ENCODE data around the gene DGAT2.

Gene DGAT2

DNA sequence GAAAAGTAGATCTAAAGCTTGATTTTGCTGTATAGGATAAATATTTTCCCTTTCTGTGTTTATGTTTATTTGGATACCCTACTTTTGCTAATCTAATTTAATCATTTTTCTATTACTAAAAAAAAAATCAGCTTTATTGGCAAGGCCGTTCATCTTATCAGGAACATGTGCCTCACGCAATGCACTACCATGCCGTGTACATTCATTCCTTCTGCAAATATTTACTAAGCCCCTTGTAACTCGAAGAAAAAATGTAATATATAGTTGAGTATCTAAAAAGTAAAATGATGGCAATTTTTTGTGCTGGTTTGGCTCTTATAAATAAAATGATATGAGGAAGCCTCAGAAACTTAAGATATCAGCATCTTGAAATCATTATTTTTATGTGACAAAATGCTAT is 55.4 kb downstream of the DGAT2 start:
- DNase-seq (ENCODE audit: low read depth): peak; percentile 19
- TF ChIP-seq, protein P1, sequence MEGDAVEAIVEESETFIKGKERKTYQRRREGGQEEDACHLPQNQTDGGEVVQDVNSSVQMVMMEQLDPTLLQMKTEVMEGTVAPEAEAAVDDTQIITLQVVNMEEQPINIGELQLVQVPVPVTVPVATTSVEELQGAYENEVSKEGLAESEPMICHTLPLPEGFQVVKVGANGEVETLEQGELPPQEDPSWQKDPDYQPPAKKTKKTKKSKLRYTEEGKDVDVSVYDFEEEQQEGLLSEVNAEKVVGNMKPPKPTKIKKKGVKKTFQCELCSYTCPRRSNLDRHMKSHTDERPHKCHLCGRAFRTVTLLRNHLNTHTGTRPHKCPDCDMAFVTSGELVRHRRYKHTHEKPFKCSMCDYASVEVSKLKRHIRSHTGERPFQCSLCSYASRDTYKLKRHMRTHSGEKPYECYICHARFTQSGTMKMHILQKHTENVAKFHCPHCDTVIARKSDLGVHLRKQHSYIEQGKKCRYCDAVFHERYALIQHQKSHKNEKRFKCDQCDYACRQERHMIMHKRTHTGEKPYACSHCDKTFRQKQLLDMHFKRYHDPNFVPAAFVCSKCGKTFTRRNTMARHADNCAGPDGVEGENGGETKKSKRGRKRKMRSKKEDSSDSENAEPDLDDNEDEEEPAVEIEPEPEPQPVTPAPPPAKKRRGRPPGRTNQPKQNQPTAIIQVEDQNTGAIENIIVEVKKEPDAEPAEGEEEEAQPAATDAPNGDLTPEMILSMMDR (conservative IDR thresholded peaks at IDR 0.05; ENCODE audit: low read depth, low read length): no peak
- H3K4me3 ChIP-seq (ENCODE audit: low read depth, low read length): no peak overlapping the region

DNA sequence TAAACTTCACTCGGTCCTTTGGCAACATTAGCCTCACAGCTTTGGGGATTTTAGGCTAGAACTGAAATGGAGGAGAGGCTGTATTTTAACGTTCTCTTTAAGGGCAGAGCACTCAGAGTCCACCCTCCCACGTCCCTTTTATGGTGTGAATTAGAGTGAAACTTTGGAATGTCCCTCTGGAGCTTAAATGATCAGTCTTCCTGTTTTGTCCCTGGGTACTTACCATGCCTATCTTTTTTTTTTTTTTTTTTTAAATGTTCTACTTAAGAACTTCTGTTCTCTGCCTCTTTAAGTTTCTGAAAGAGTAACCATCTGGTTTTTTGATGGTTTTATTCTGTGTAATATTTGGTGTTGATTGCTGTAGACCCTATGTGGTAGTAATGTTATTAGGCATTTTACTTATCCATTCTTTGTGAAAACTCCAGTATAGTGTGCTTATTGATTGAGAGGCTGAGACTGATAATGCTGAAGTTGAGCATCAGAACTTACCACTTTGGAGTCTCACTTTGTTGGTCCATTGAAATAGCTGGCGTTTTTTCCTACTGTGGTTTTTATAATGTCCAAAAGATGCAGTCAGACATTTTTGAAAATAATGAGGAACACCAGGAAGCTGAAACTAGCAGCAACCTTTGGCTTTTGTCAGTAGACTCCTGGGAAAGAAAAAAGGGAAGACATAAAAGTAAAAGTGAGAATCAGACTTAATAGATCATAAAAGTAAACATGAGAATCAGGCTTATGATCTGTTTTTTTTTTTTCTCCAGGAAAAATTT is 58.1 kb downstream of the DGAT2 start:
- H3K4me3 ChIP-seq (ENCODE audit: low read depth, low read length): no peak overlapping the region
- TF ChIP-seq, protein P1 (conservative IDR thresholded peaks at IDR 0.05; ENCODE audit: low read depth, low read length): no peak
- peak; percentile 58 for DNase-seq (ENCODE audit: low read depth)

DNA sequence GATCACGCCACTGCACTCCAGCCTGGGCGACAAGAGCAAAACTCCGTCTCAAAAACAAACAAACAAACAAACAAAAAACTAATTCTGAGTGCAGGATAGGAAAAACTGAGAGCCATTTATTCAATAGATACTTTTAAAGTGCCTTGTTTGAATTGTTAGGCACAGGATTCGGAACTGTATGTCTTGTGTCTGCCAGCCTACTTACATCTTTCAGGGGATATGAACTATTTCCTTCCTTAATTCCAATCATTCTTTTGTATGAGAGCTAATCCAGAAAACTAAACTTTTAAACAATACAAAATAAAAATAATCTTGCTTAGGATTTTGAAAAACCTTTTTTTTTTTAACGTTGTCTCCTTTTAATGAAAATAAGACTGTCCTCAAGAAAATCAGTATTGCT is 59.0 kb downstream of the DGAT2 start:
- H3K4me3 ChIP-seq (ENCODE audit: low read depth, low read length): no peak overlapping the region
- TF ChIP-seq, protein P1 (conservative IDR thresholded peaks at IDR 0.05; ENCODE audit: low read depth, low read length): no peak
- DNase-seq (ENCODE audit: low read depth): peak; percentile 61

DNA sequence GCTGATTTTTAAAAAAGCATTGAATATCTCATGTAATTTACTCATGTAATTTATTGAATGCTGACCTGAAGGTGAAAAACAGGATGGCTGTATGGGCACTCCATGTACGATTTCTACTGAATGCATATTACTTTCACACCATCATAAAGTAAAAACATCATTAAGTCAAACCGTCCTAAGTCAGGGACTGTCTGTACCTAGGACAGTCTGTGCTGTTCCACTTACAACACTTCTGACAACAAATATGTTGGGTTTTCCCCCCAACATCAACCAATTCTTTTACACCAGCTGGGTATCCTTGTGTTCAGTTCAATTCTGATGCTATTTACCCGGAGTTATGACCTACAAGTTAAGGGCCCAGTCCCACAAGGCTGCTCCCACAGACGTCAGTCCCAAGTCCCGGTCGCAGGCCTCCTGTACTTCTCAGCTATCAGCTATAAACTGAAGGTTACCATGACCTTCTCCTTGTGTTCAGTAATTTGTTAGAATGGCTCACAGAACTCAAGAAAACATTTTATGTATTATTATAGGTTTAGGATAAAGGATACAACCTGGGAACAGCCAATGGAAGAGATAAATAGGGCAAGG is 63.4 kb downstream of the DGAT2 start:
- no peak for DNase-seq (ENCODE audit: low read depth)

DNA sequence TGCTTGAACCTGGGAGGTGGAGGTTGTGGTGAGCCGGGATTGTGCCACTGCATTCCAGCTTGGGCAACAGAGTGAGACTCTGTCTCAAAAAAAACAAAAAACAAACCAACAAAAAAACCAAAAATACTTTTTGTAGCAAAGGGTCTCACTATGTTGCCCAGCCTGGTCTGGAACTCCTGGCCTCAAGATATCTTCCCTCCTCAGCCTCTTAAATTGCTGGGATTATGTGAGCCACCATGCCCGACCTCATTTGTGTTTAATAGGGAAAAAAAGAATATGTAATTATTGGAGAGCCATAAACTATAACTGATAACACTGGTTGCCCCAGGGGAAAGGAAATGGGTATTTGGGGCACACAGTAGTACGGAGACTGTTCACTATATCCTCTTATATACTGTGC is 66.2 kb downstream of the DGAT2 start:
- no peak for DNase-seq (ENCODE audit: low read depth)
- TF ChIP-seq, protein P1 (conservative IDR thresholded peaks at IDR 0.05; ENCODE audit: low read depth, low read length): no peak
- no peak overlapping the region for H3K4me3 ChIP-seq (ENCODE audit: low read depth, low read length)

More for the DNA sequence above, 63.4 kb downstream of the DGAT2 start:
- TF ChIP-seq, protein P1 (conservative IDR thresholded peaks at IDR 0.05; ENCODE audit: low read depth, low read length): no peak
- no peak overlapping the region for H3K4me3 ChIP-seq (ENCODE audit: low read depth, low read length)

DNA sequence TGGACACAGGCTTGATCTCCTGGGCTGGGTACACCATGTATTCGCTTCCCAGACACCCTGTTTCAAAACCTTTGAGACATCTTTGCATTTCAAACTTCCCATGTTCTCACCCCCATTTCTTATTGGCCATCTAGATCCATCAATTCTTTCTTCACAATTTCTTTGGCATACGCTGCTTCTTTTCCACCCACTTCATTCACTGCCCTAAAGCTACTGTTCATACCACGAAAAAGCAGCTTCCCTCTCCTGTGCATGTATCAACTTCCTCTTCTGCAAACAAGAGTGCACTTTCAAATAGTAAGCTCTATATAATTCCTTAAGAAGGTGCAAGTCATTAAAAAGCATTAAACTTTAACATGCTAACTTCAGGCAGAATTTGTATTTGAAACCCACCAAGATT is 67.8 kb downstream of the DGAT2 start:
- H3K4me3 ChIP-seq (ENCODE audit: low read depth, low read length): no peak overlapping the region
- TF ChIP-seq, protein P1 (conservative IDR thresholded peaks at IDR 0.05; ENCODE audit: low read depth, low read length): no peak
- no peak for DNase-seq (ENCODE audit: low read depth)

DNA sequence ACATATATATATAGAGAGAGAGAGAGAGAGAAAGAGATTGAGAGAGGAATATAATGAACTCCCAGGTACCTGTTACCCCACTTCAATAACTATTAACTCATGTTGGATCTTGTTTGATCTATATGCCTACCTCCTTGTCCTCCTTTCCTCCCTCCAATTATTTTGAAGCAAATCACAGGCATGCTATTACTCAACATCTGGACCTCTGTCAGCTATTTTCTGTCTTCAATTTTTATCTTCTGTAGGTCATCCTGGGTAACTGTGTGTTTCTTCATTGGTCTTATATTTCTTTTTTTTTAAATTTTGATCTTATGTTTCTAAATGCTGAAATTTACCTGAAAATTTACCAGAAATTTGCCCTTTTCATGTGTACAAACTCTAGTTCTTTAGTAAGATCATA is 71.3 kb downstream of the DGAT2 start:
- peak; percentile 22 for DNase-seq (ENCODE audit: low read depth)
- TF ChIP-seq, protein P1 (conservative IDR thresholded peaks at IDR 0.05; ENCODE audit: low read depth, low read length): no peak
- H3K4me3 ChIP-seq (ENCODE audit: low read depth, low read length): no peak overlapping the region
